HepG2 (cell line): Measurements from ENCODE around the gene NEK6. TPM values are rescaled to one million over a fixed set of nuclear protein-coding genes. Genes with fewer than 3 reads are reported as not detected.

Experiments
- ASH2L ChIP-seq: fragments of 300-600, 200-600 bp; sonication (generic); IDR thresholded peaks from 2 replicates; pipeline ENCODE4 v1.7.0; 2017; ENCODE audit warnings: low read depth, mild to moderate bottlenecking, moderate library complexity, mixed read lengths, low read length; ENCODE audit not compliant: insufficient read length
- CHD2 ChIP-seq: IDR thresholded peaks from 2 replicates; pipeline ENCODE4 v1.6.1; 2011; ENCODE audit warnings: low read depth, low read length, improper control_type of control experiment
- GPN1 ChIP-seq: sonication (generic); formaldehyde crosslinking; IDR thresholded peaks from 2 replicates; pipeline ENCODE4 v1.5.1; 2020; ENCODE audit warnings: missing genetic modification reagents, borderline replicate concordance
- HNRNPUL1 ChIP-seq: fragments of 200-400 bp; formaldehyde crosslinking; IDR thresholded peaks from 2 replicates; pipeline ENCODE4 v1.6.1; 2017; ENCODE audit warnings: low read depth, mild to moderate bottlenecking, low read length, moderate library complexity
- HOXA3 ChIP-seq: sonication (generic); formaldehyde crosslinking; IDR thresholded peaks from 2 replicates; pipeline ENCODE4 v1.5.0; 2020; ENCODE audit warnings: missing genetic modification reagents
- KMT2A ChIP-seq: sonication (generic); formaldehyde crosslinking; IDR thresholded peaks from 2 replicates; pipeline ENCODE4 v1.4.0; 2020; ENCODE audit warnings: missing genetic modification reagents
- MEF2D ChIP-seq: sonication (generic); formaldehyde crosslinking; IDR thresholded peaks from 2 replicates; pipeline ENCODE4 v1.5.1; 2020; ENCODE audit warnings: mild to moderate bottlenecking, missing genetic modification reagents
- MIXL1 ChIP-seq: IDR thresholded peaks from 2 replicates; pipeline ENCODE4 v1.6.1; 2016
- MXI1 ChIP-seq: IDR thresholded peaks from 3 replicates; pipeline ENCODE4 v1.6.1; 2012; ENCODE audit warnings: low read depth, low read length, inconsistent platforms, borderline replicate concordance
- NFIC ChIP-seq: IDR thresholded peaks from 2 replicates; pipeline ENCODE4 v1.6.1; 2012; ENCODE audit warnings: mild to moderate bottlenecking, low read length, inconsistent platforms
- SALL1 ChIP-seq: sonication (generic); formaldehyde crosslinking; IDR thresholded peaks from 2 replicates; pipeline ENCODE4 v1.8.0; 2022; ENCODE audit warnings: mild to moderate bottlenecking, missing genetic modification reagents
- SKI ChIP-seq: fragments of 450-650 bp; IDR thresholded peaks from one replicate; pipeline ENCODE4 v1.6.1; 2018; ENCODE audit warnings: mild to moderate bottlenecking; ENCODE audit not compliant: partially characterized antibody
- SPEN ChIP-seq: sonication (generic); formaldehyde crosslinking; IDR thresholded peaks from 2 replicates; pipeline ENCODE4 v1.5.1; 2020; ENCODE audit warnings: low read depth, mild to moderate bottlenecking, missing genetic modification reagents
- TBP ChIP-seq: sonication (generic); formaldehyde crosslinking; IDR thresholded peaks from 2 replicates; pipeline ENCODE4 v1.5.0; 2020; ENCODE audit warnings: missing genetic modification reagents
- TOPORS ChIP-seq: sonication (generic); formaldehyde crosslinking; IDR thresholded peaks from 2 replicates; pipeline ENCODE4 v1.8.0; 2023; ENCODE audit warnings: mild to moderate bottlenecking, missing genetic modification reagents
- ZBTB21 ChIP-seq: sonication (generic); formaldehyde crosslinking; IDR thresholded peaks from 2 replicates; pipeline ENCODE4 v1.4.0; 2020; ENCODE audit warnings: missing genetic modification reagents
- ZC3H13 ChIP-seq: sonication (generic); formaldehyde crosslinking; IDR thresholded peaks from 2 replicates; pipeline ENCODE4 v1.8.1; 2023; ENCODE audit warnings: mild to moderate bottlenecking, missing genetic modification reagents, moderate library complexity
- ZFP62 ChIP-seq: sonication (generic); formaldehyde crosslinking; IDR thresholded peaks from 2 replicates; pipeline ENCODE4 v1.4.0; 2020; ENCODE audit warnings: missing genetic modification reagents
- ZNF224 ChIP-seq: sonication (generic); formaldehyde crosslinking; IDR thresholded peaks from 2 replicates; pipeline ENCODE4 v1.5.0; 2020; ENCODE audit warnings: mild to moderate bottlenecking, missing genetic modification reagents
- ZNF724P ChIP-seq: sonication (generic); formaldehyde crosslinking; IDR thresholded peaks from 2 replicates; pipeline ENCODE4 v1.8.0; 2022; ENCODE audit warnings: missing genetic modification reagents, borderline replicate concordance
- ZNF773 ChIP-seq: sonication (generic); formaldehyde crosslinking; IDR thresholded peaks from 2 replicates; pipeline ENCODE4 v1.4.0; 2020; ENCODE audit warnings: missing genetic modification reagents, borderline replicate concordance
- polyA plus RNA-seq, 8 experiments: library from polyadenylated mRNA; depleted of rRNA in 3 of 8; stranded (reverse) in 7 of 8; unstranded in 1 of 8; fragments of >200 nt; fragmentation: Illumina TruSeq in 4 of 8; extraction: Trizol in 4 of 8; gene quantifications; 2 replicates each; pipeline versions ENCODE4 v1.2.1 to v1.2.3, GENCODE V29; 2011 to 2016; ENCODE audit warnings: low read depth in 4 of 8, missing spikeins in 1 of 8, mixed read lengths in 1 of 8; ENCODE audit not compliant: insufficient read depth in 1 of 8
- total RNA-seq, 5 experiments: library from RNA; depleted of rRNA; stranded (reverse); fragments of >200 nt; fragmentation: Illumina TruSeq; extraction: Trizol; gene quantifications; 2 replicates each; pipeline ENCODE4 v1.2.3, GENCODE V29; 2016; ENCODE audit warnings: low read depth in 1 of 5
- TF ChIP-seq, protein P1 (sequence below): sonication (generic); formaldehyde crosslinking; IDR thresholded peaks from 2 replicates; pipeline ENCODE4 v1.4.0; 2020; ENCODE audit warnings: missing genetic modification reagents, borderline replicate concordance
- TF ChIP-seq, protein P2 (sequence below): sonication (generic); formaldehyde crosslinking; conservative IDR thresholded peaks from 2 replicates; pipeline ENCODE4 v1.8.0; 2022; ENCODE audit warnings: missing genetic modification reagents
- TF ChIP-seq, protein P3 (sequence below): sonication (generic); formaldehyde crosslinking; IDR thresholded peaks from 2 replicates; pipeline ENCODE4 v1.4.0; 2020; ENCODE audit warnings: mild to moderate bottlenecking, missing genetic modification reagents
- TF ChIP-seq, protein P4 (sequence below): sonication (generic); IDR thresholded peaks from 2 replicates; pipeline ENCODE4 v1.6.1; 2016; ENCODE audit warnings: low read depth, borderline replicate concordance

The NEK6 gene
- total and polyA plus RNA-seq, 2 of the 13 experiments (the other 11 are each of a cell fraction or from before 2014, with no cell fraction given) = 30.4 to 119 TPM

- TF ChIP-seq ZC3H13 (CRISPR knock-in tag) (no peak), SALL1 (CRISPR knock-in tag) (peak; percentile 77), SPEN (CRISPR knock-in tag) (no peak), ZBTB21 (no peak), MXI1 (peak; percentile 36; the same call in 1 of the 3 replicates), KMT2A (no peak), MIXL1 (no peak), GPN1 (CRISPR knock-in tag) (no peak), ZNF773 (CRISPR knock-in tag) (no peak), NFIC (no peak), ZNF724P (CRISPR knock-in tag) (peak; percentile 54; the same call in 1 of the 2 replicates), ASH2L (no peak), HNRNPUL1 (no peak), ZFP62 (CRISPR knock-in tag) (no peak), ZNF224 (no peak), CHD2 (no peak), SKI (no peak), MEF2D (no peak), TOPORS (CRISPR knock-in tag) (no peak), TBP (CRISPR knock-in tag) (no peak), HOXA3 (CRISPR knock-in tag) (no peak)
- TF ChIP-seq, protein P1, sequence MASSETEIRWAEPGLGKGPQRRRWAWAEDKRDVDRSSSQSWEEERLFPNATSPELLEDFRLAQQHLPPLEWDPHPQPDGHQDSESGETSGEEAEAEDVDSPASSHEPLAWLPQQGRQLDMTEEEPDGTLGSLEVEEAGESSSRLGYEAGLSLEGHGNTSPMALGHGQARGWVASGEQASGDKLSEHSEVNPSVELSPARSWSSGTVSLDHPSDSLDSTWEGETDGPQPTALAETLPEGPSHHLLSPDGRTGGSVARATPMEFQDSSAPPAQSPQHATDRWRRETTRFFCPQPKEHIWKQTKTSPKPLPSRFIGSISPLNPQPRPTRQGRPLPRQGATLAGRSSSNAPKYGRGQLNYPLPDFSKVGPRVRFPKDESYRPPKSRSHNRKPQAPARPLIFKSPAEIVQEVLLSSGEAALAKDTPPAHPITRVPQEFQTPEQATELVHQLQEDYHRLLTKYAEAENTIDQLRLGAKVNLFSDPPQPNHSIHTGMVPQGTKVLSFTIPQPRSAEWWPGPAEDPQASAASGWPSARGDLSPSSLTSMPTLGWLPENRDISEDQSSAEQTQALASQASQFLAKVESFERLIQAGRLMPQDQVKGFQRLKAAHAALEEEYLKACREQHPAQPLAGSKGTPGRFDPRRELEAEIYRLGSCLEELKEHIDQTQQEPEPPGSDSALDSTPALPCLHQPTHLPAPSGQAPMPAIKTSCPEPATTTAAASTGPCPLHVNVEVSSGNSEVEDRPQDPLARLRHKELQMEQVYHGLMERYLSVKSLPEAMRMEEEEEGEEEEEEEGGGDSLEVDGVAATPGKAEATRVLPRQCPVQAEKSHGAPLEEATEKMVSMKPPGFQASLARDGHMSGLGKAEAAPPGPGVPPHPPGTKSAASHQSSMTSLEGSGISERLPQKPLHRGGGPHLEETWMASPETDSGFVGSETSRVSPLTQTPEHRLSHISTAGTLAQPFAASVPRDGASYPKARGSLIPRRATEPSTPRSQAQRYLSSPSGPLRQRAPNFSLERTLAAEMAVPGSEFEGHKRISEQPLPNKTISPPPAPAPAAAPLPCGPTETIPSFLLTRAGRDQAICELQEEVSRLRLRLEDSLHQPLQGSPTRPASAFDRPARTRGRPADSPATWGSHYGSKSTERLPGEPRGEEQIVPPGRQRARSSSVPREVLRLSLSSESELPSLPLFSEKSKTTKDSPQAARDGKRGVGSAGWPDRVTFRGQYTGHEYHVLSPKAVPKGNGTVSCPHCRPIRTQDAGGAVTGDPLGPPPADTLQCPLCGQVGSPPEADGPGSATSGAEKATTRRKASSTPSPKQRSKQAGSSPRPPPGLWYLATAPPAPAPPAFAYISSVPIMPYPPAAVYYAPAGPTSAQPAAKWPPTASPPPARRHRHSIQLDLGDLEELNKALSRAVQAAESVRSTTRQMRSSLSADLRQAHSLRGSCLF (CRISPR knock-in tag) = no peak
- TF ChIP-seq, protein P2, sequence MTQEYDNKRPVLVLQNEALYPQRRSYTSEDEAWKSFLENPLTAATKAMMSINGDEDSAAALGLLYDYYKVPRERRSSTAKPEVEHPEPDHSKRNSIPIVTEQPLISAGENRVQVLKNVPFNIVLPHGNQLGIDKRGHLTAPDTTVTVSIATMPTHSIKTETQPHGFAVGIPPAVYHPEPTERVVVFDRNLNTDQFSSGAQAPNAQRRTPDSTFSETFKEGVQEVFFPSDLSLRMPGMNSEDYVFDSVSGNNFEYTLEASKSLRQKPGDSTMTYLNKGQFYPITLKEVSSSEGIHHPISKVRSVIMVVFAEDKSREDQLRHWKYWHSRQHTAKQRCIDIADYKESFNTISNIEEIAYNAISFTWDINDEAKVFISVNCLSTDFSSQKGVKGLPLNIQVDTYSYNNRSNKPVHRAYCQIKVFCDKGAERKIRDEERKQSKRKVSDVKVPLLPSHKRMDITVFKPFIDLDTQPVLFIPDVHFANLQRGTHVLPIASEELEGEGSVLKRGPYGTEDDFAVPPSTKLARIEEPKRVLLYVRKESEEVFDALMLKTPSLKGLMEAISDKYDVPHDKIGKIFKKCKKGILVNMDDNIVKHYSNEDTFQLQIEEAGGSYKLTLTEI (CRISPR knock-in tag) = no peak
- TF ChIP-seq, protein P3, sequence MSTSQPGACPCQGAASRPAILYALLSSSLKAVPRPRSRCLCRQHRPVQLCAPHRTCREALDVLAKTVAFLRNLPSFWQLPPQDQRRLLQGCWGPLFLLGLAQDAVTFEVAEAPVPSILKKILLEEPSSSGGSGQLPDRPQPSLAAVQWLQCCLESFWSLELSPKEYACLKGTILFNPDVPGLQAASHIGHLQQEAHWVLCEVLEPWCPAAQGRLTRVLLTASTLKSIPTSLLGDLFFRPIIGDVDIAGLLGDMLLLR (CRISPR knock-in tag) = no peak
- TF ChIP-seq, protein P4, sequence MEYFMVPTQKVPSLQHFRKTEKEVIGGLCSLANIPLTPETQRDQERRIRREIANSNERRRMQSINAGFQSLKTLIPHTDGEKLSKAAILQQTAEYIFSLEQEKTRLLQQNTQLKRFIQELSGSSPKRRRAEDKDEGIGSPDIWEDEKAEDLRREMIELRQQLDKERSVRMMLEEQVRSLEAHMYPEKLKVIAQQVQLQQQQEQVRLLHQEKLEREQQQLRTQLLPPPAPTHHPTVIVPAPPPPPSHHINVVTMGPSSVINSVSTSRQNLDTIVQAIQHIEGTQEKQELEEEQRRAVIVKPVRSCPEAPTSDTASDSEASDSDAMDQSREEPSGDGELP = 0 out of 2 replicates have a peak, but pooled peaks have one; percentile 25
Observed at GRCh38 chr9:124263800-124264426, 6.2 kb downstream of the NEK6 start (continued).
